Kasumi-1 (cell line): Measurements from ENCODE around the gene DIP2A.

Source experiments
- DNase-seq, 2 experiments: peaks; one replicate each; lab custom pipeline; 2025; lab: John Stamatoyannopoulos, UW

Gene DIP2A

GRCh38 chr21:46458315-46459023, at the start of gene DIP2A:
Gene DIP2A, plus strand, starts transcription at chr21:46458891. Its CDS starts 241 bp downstream, at chr21:46459132.
- DNase-seq = peak; percentile 89 to 92

GRCh38 chr21:46409641-46410406, 48.9 kb upstream of the DIP2A start:
- DNase-seq = no peak

- no peak for DNase-seq
These were observed 48.2 kb upstream of the DIP2A start for GRCh38 chr21:46410516-46410915.

- DNase-seq = no peak
These were observed 47.5 kb upstream of the DIP2A start for GRCh38 chr21:46411236-46411635.

GRCh38 chr21:46411691-46412090, 47.0 kb upstream of the DIP2A start:
- no peak for DNase-seq

- DNase-seq = no peak
These were observed 45.9 kb upstream of the DIP2A start for GRCh38 chr21:46412521-46413364.

- no peak for DNase-seq
These were observed 45.4 kb upstream of the DIP2A start for GRCh38 chr21:46413365-46413696.

GRCh38 chr21:46414965-46415275, 43.8 kb upstream of the DIP2A start:
- DNase-seq = no peak

GRCh38 chr21:46416551-46416950, 42.1 kb upstream of the DIP2A start:
- no peak for DNase-seq

GRCh38 chr21:46418265-46418946, 40.3 kb upstream of the DIP2A start:
- no peak for DNase-seq

GRCh38 chr21:46420241-46421190, 38.2 kb upstream of the DIP2A start:
- no peak for DNase-seq

GRCh38 chr21:46421191-46421750, 37.4 kb upstream of the DIP2A start:
- no peak for DNase-seq

GRCh38 chr21:46421756-46422555, 36.7 kb upstream of the DIP2A start:
- DNase-seq = no peak

- DNase-seq = no peak
These were observed 36.0 kb upstream of the DIP2A start for GRCh38 chr21:46422636-46423241.

- no peak for DNase-seq
These were observed 35.1 kb upstream of the DIP2A start for GRCh38 chr21:46423546-46424038.

- DNase-seq = no peak
These were observed 34.6 kb upstream of the DIP2A start for GRCh38 chr21:46424039-46424591.

GRCh38 chr21:46424621-46425020, 34.1 kb upstream of the DIP2A start:
- DNase-seq = no peak

- DNase-seq = no peak
These were observed 33.6 kb upstream of the DIP2A start for GRCh38 chr21:46425041-46425440.

GRCh38 chr21:46425571-46425970, 33.1 kb upstream of the DIP2A start:
- DNase-seq = no peak
